ENCODE results near the gene RTN4R.

The RTN4R gene

DNA sequence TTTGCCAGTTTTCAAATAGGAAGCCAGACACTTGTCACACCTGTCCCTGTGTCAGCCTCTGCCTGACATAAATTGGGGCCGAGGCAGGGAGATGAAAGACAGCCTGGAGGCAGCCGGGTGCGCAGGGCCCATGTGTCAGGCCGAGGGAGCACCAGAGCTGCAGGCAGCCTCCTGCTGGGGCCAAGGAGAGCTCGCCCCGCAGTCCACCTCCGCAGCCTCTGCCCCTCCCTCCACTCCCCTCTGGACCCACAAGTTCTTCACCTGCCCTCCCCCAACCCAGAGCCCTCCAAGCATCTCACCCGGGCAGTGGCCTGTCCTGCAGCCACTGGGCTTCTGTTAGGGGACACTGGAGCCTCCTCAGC, 8.8 kb downstream of the RTN4R start:
- Histone ChIP-seq H3K27ac (ENCODE audit: low read length) (no peak overlapping the region), H3K4me3 (ENCODE audit: low read length) (no peak overlapping the region), H3K9me3 (ENCODE audit: control insufficient read depth, insufficient read depth, low read length) (no peaks in the 10 kb centered on the region), H3K4me1 (ENCODE audit: control insufficient read depth, insufficient read depth, low read length) (no peaks in the 10 kb centered on the region), H3K27me3 (ENCODE audit: control insufficient read depth, insufficient read depth, low read length) (no peaks in the 10 kb centered on the region), H3K36me3 (ENCODE audit: control insufficient read depth, insufficient read depth, low read length) (no peaks in the 10 kb centered on the region)
- no CpG with 5 or more reads among the region's 8 CpGs for WGBS (ENCODE audit: insufficient coverage, insufficient read length)
- DNase-seq (ENCODE audit: low read depth, low spot score) = no peak

DNA sequence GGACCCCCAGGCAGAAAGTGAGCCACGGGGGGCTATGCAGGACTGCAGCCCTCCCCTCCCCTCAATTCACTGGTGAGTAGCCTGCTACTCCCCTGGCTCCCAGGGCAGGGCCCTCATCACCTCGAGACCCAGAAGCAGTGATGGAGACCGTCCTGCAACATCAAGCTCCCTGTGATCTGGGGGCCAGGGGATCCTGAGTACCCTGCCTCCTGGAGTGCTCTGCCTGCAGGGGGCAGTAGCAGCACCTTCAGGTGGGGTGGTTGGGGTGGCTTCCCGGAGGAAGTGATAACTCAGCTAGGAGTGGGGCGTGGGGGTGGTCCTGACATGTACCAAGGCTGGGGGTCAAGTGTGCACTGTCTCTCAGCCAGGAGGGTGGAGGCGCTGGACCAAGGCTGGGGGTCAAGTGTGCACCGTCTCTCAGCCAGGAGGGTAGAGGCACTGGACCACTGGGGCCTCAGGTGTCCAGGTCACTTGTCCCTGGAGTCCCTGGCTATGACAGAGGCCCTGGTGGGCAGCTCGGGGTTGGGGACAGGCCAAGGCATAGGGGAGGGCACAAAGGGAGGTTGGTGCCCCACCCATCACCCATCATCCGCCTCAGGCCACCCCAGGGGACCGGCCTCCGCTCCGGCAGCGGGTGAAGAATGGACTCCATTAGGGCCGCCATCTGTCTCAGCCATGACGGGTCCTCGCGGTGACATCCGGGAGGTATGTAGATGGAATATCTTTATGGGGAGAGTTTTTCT, 9.4 kb downstream of the RTN4R start:
- DNase-seq (ENCODE audit: low read depth, low spot score) = no peak
- H3K4me1 ChIP-seq (ENCODE audit: control insufficient read depth, insufficient read depth, low read length) = no peaks in the 10 kb centered on the region
- no CpG with 5 or more reads among the region's 18 CpGs for WGBS (ENCODE audit: insufficient coverage, insufficient read length)
- no peaks in the 10 kb centered on the region for H3K36me3 ChIP-seq (ENCODE audit: control insufficient read depth, insufficient read depth, low read length)
- no peaks in the 10 kb centered on the region for H3K27me3 ChIP-seq (ENCODE audit: control insufficient read depth, insufficient read depth, low read length)
- H3K4me3 ChIP-seq (ENCODE audit: low read length) = no peak overlapping the region
- no peaks in the 10 kb centered on the region for H3K9me3 ChIP-seq (ENCODE audit: control insufficient read depth, insufficient read depth, low read length)
- H3K27ac ChIP-seq (ENCODE audit: low read length) = no peak overlapping the region

DNA sequence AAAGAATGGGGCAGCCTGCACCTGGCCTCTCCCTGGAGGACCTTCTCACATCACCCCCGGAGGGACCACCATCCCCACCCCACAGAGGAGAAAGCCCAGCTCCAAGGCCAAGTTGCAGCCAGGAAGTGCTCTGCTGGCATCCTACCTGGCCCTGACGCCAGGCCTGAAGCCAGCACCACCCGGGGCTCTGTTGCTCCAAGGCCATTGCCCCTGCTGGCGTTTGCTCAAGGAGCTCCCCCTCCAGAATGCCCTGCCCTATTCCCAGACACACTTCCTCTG, 10.2 kb downstream of the RTN4R start:
- Histone ChIP-seq H3K27me3 (ENCODE audit: control insufficient read depth, insufficient read depth, low read length) (no peaks in the 10 kb centered on the region), H3K4me3 (ENCODE audit: low read length) (no peak overlapping the region; the same call in 1 of the 2 replicates), H3K36me3 (ENCODE audit: control insufficient read depth, insufficient read depth, low read length) (no peaks in the 10 kb centered on the region), H3K9me3 (ENCODE audit: control insufficient read depth, insufficient read depth, low read length) (no peaks in the 10 kb centered on the region), H3K4me1 (ENCODE audit: control insufficient read depth, insufficient read depth, low read length) (no peaks in the 10 kb centered on the region), H3K27ac (ENCODE audit: low read length) (no peak overlapping the region)
- no peak for DNase-seq (ENCODE audit: low read depth, low spot score)
- WGBS (ENCODE audit: insufficient coverage, insufficient read length) = no CpG with 5 or more reads among the region's 4 CpGs

GRCh38 chr22:20257212-20258020, 10.7 kb downstream of the RTN4R start:
- WGBS (ENCODE audit: insufficient coverage, insufficient read length) = no CpG with 5 or more reads among the region's 15 CpGs
- DNase-seq (ENCODE audit: low read depth, low spot score) = no peak

GRCh38 chr22:20256551-20257211, 11.4 kb downstream of the RTN4R start:
- no peak for DNase-seq (ENCODE audit: low read depth, low spot score)
- Histone ChIP-seq H3K9me3 (ENCODE audit: control insufficient read depth, insufficient read depth, low read length) (no peaks in the 10 kb centered on the region), H3K36me3 (ENCODE audit: control insufficient read depth, insufficient read depth, low read length) (no peaks in the 10 kb centered on the region), H3K27ac (ENCODE audit: low read length) (no peak overlapping the region), H3K27me3 (ENCODE audit: control insufficient read depth, insufficient read depth, low read length) (no peaks in the 10 kb centered on the region), H3K4me3 (ENCODE audit: low read length) (no peak overlapping the region), H3K4me1 (ENCODE audit: control insufficient read depth, insufficient read depth, low read length) (no peaks in the 10 kb centered on the region)
- no CpG with 5 or more reads among the region's 12 CpGs for WGBS (ENCODE audit: insufficient coverage, insufficient read length)

More at GRCh38 chr22:20257212-20258020, 10.7 kb downstream of the RTN4R start:
- H3K36me3 ChIP-seq (ENCODE audit: control insufficient read depth, insufficient read depth, low read length) = no peaks in the 10 kb centered on the region
- H3K27me3 ChIP-seq (ENCODE audit: control insufficient read depth, insufficient read depth, low read length) = no peaks in the 10 kb centered on the region
- no peak overlapping the region for H3K4me3 ChIP-seq (ENCODE audit: low read length)
- H3K9me3 ChIP-seq (ENCODE audit: control insufficient read depth, insufficient read depth, low read length) = no peaks in the 10 kb centered on the region
- H3K27ac ChIP-seq (ENCODE audit: low read length) = no peak overlapping the region
- H3K4me1 ChIP-seq (ENCODE audit: control insufficient read depth, insufficient read depth, low read length) = no peaks in the 10 kb centered on the region

DNA sequence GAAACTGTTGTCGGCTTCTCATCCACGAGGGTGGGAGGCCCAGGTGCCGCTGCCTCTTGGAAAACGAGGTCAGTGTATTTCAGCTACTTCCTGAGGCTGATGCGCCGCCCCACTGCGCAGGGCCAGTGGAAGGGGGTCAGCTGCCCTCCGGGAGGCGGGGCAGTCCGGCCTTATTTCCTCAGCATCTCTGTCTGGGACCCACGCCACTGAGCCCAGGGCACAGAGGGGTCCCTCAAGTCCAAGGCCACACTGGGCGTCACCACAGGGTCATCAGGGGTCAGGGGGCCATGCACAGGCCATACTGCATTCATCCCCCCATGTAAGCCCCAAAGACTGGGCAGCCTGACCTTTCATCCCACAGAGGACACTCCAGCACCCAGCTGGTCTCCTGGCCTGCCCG, 12.1 kb downstream of the RTN4R start:
- Histone ChIP-seq H3K4me3 (ENCODE audit: low read length) (no peak overlapping the region), H3K9me3 (ENCODE audit: control insufficient read depth, insufficient read depth, low read length) (no peaks in the 10 kb centered on the region), H3K4me1 (ENCODE audit: control insufficient read depth, insufficient read depth, low read length) (no peaks in the 10 kb centered on the region), H3K27me3 (ENCODE audit: control insufficient read depth, insufficient read depth, low read length) (no peaks in the 10 kb centered on the region), H3K36me3 (ENCODE audit: control insufficient read depth, insufficient read depth, low read length) (no peaks in the 10 kb centered on the region), H3K27ac (ENCODE audit: low read length) (no peak overlapping the region)
- DNase-seq (ENCODE audit: low read depth, low spot score) = no peak
- no CpG with 5 or more reads among the region's 13 CpGs for WGBS (ENCODE audit: insufficient coverage, insufficient read length)

DNA sequence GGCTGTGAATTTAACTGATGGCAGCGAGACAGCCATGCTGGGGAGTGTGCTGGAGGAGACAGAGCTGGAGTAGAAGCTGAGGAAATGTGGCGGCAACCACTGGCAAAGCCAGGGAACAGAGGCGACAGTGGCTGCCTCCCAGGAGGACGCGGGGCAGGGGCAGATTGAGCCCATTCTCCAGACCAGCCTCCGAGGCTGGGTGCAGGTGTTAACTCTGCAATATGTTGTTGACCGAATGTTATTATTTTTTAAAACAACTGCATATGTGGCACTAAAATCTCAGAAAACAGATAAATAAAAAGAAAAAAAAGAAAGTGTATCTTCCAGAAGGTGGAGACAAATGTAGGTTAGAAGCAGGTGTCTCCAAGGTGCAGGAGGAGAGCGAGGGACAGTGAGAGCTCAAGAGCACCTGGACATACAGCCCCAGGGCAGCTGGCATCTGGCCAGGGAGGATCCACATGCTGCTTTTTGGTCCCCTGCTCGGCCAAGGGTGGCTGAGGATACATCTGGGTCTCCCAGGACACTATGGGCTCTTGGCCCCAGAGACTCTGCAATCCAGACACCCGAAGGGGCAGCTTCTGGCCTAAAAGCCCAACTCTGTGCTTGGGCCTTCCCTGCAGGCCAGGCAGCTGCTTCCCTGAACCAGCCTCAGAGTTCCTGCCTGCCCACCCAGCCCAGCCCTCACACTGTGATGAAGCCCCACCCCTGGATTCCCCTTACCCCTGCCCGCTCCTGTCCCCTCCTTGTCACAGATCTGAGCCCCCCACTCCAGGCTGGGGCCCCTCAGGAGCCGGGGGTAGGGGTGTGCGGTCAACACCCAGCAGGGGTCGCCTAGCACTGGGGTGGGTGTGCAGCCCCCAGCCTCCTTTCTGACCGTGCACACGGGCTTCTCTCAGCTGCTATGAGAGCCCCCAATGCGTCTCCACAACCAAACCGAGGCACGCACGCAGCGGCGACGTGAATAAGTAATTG, 12.9 kb downstream of the RTN4R start:
- no peak overlapping the region for H3K4me3 ChIP-seq (ENCODE audit: low read length)
- no peak overlapping the region for H3K27ac ChIP-seq (ENCODE audit: low read length)
- H3K4me1 ChIP-seq (ENCODE audit: control insufficient read depth, insufficient read depth, low read length) = no peaks in the 10 kb centered on the region
- no peaks in the 10 kb centered on the region for H3K27me3 ChIP-seq (ENCODE audit: control insufficient read depth, insufficient read depth, low read length)
- no peak for DNase-seq (ENCODE audit: low read depth, low spot score)
- no CpG with 5 or more reads among the region's 23 CpGs for WGBS (ENCODE audit: insufficient coverage, insufficient read length)
- no peaks in the 10 kb centered on the region for H3K9me3 ChIP-seq (ENCODE audit: control insufficient read depth, insufficient read depth, low read length)
- H3K36me3 ChIP-seq (ENCODE audit: control insufficient read depth, insufficient read depth, low read length) = no peaks in the 10 kb centered on the region

- H3K36me3 ChIP-seq (ENCODE audit: control insufficient read depth, insufficient read depth, low read length) = no peaks in the 10 kb centered on the region
- DNase-seq (ENCODE audit: low read depth, low spot score) = no peak
- no CpG with 5 or more reads among the region's 7 CpGs for WGBS (ENCODE audit: insufficient coverage, insufficient read length)
- H3K27ac ChIP-seq (ENCODE audit: low read length) = no peak overlapping the region
- no peak overlapping the region for H3K4me3 ChIP-seq (ENCODE audit: low read length)
- H3K9me3 ChIP-seq (ENCODE audit: control insufficient read depth, insufficient read depth, low read length) = no peaks in the 10 kb centered on the region
- no peaks in the 10 kb centered on the region for H3K4me1 ChIP-seq (ENCODE audit: control insufficient read depth, insufficient read depth, low read length)
- no peaks in the 10 kb centered on the region for H3K27me3 ChIP-seq (ENCODE audit: control insufficient read depth, insufficient read depth, low read length)
These were observed 15.0 kb downstream of the RTN4R start for GRCh38 chr22:20253161-20253560.

GRCh38 chr22:20251981-20252380, 16.1 kb downstream of the RTN4R start:
- 100% methylated on average over 3 of the region's 5 CpGs for WGBS (ENCODE audit: insufficient coverage, insufficient read length)
- Histone ChIP-seq H3K36me3 (ENCODE audit: control insufficient read depth, insufficient read depth, low read length) (no peaks in the 10 kb centered on the region), H3K27me3 (ENCODE audit: control insufficient read depth, insufficient read depth, low read length) (no peaks in the 10 kb centered on the region), H3K4me1 (ENCODE audit: control insufficient read depth, insufficient read depth, low read length) (no peaks in the 10 kb centered on the region; the same call in 1 of the 2 replicates), H3K4me3 (ENCODE audit: low read length) (no peak overlapping the region), H3K9me3 (ENCODE audit: control insufficient read depth, insufficient read depth, low read length) (no peaks in the 10 kb centered on the region), H3K27ac (ENCODE audit: low read length) (no peak overlapping the region)
- no peak for DNase-seq (ENCODE audit: low read depth, low spot score)

GRCh38 chr22:20251491-20251890, 16.6 kb downstream of the RTN4R start:
- no peaks in the 10 kb centered on the region for H3K36me3 ChIP-seq (ENCODE audit: control insufficient read depth, insufficient read depth, low read length)
- DNase-seq (ENCODE audit: low read depth, low spot score) = no peak
- H3K4me1 ChIP-seq (ENCODE audit: control insufficient read depth, insufficient read depth, low read length) = peaks cover 1% of the 10 kb centered on the region
- H3K27ac ChIP-seq (ENCODE audit: low read length) = no peak overlapping the region
- H3K4me3 ChIP-seq (ENCODE audit: low read length) = no peak overlapping the region
- H3K27me3 ChIP-seq (ENCODE audit: control insufficient read depth, insufficient read depth, low read length) = no peaks in the 10 kb centered on the region
- no peaks in the 10 kb centered on the region for H3K9me3 ChIP-seq (ENCODE audit: control insufficient read depth, insufficient read depth, low read length)

All from iPS DF 6.9 (cell line).